ENCODE measurements around the gene PHKA2. TPM values are rescaled to one million over a fixed set of nuclear protein-coding genes. Genes with fewer than 3 reads are reported as not detected.
A peak's percentile ranks its signal among the peaks of the same experiment; 100 is the strongest.

The PHKA2 gene
- total RNA-seq, 1 donor = 8.2 TPM

- no peak for TF ChIP-seq CTCF (IDR thresholded peaks at IDR 0.05; ENCODE audit: insufficient read depth, low read depth, low read length)
- no peak for DNase-seq (ENCODE audit: low read depth)
- no peak overlapping the region for H3K4me3 ChIP-seq (ENCODE audit: low read depth, low read length)
Measured at GRCh38 chrX:18937173-18937572, 46.7 kb downstream of the PHKA2 start.

- no peak for TF ChIP-seq CTCF (IDR thresholded peaks at IDR 0.05; ENCODE audit: insufficient read depth, low read depth, low read length)
Measured at GRCh38 chrX:18935893-18936292, 48.0 kb downstream of the PHKA2 start.

GRCh38 chrX:18934708-18935107 lies 49.2 kb downstream of the PHKA2 start:
- TF ChIP-seq CTCF (IDR thresholded peaks at IDR 0.05; ENCODE audit: insufficient read depth, low read depth, low read length) = no peak
- no peak for DNase-seq (ENCODE audit: low read depth)
- H3K4me3 ChIP-seq (ENCODE audit: low read depth, low read length) = no peak overlapping the region

More at GRCh38 chrX:18935893-18936292, 48.0 kb downstream of the PHKA2 start:
- no peak for DNase-seq (ENCODE audit: low read depth)
- no peak overlapping the region for H3K4me3 ChIP-seq (ENCODE audit: low read depth, low read length)

- TF ChIP-seq CTCF (IDR thresholded peaks at IDR 0.05; ENCODE audit: insufficient read depth, low read depth, low read length) = no peak
- DNase-seq (ENCODE audit: low read depth) = no peak
- H3K4me3 ChIP-seq (ENCODE audit: low read depth, low read length) = no peak overlapping the region
Measured at GRCh38 chrX:18933617-18934016, 50.3 kb downstream of the PHKA2 start.

GRCh38 chrX:18931972-18932371 lies 51.9 kb downstream of the PHKA2 start:
- TF ChIP-seq CTCF (IDR thresholded peaks at IDR 0.05; ENCODE audit: insufficient read depth, low read depth, low read length) = peak; percentile 50
- no peak overlapping the region for H3K4me3 ChIP-seq (ENCODE audit: low read depth, low read length)
- peak; percentile 38 for DNase-seq (ENCODE audit: low read depth)

GRCh38 chrX:18929775-18930174 lies 54.1 kb downstream of the PHKA2 start:
- TF ChIP-seq CTCF (IDR thresholded peaks at IDR 0.05; ENCODE audit: insufficient read depth, low read depth, low read length) = no peak
- H3K4me3 ChIP-seq (ENCODE audit: low read depth, low read length) = no peak overlapping the region
- no peak for DNase-seq (ENCODE audit: low read depth)

GRCh38 chrX:18927558-18927957 lies 56.4 kb downstream of the PHKA2 start:
- no peak for TF ChIP-seq CTCF (IDR thresholded peaks at IDR 0.05; ENCODE audit: insufficient read depth, low read depth, low read length)
- DNase-seq (ENCODE audit: low read depth) = no peak
- H3K4me3 ChIP-seq (ENCODE audit: low read depth, low read length) = no peak overlapping the region
